ENCODE data around the gene ALX4.

Gene ALX4

GRCh38 chr11:44252999-44253602, 56.8 kb downstream of the ALX4 start:
- Histone ChIP-seq H3K9me3 (ENCODE audit: insufficient read depth, low read length, severe bottlenecking) (peaks cover 12% of the 10 kb centered on the region), H3K4me2 (ENCODE audit: insufficient read depth, low read length) (no peak overlapping the region), H3K4me1 (ENCODE audit: insufficient read depth, low read length) (no peaks in the 10 kb centered on the region), H4K20me1 (ENCODE audit: insufficient read depth, low read length) (no peaks in the 10 kb centered on the region), H3K36me3 (ENCODE audit: insufficient read depth, low read length) (no peaks in the 10 kb centered on the region), H3K27ac (ENCODE audit: low read length) (no peak overlapping the region), H3K27me3 (ENCODE audit: insufficient read depth, low read length, poor library complexity) (no peaks in the 10 kb centered on the region), H2AFZ (ENCODE audit: low read depth, low read length) (no peak overlapping the region), H3K4me3 (ENCODE audit: low read depth in 1 of 2, low read length in 2 of 2) (no peak overlapping the region), H3K79me2 (ENCODE audit: insufficient read depth, low read length) (no peaks in the 10 kb centered on the region), H3K9ac (ENCODE audit: low read depth, low read length) (no peak overlapping the region)
- ATAC-seq (ENCODE audit: insufficient read depth, low read depth) (no peak), DNase-seq (no peak)
- no peak for TF ChIP-seq EZH2 (IDR thresholded peaks at IDR 0.05; ENCODE audit: borderline replicate concordance, low read depth, low read length, severe bottlenecking)
- TF ChIP-seq, protein P1, sequence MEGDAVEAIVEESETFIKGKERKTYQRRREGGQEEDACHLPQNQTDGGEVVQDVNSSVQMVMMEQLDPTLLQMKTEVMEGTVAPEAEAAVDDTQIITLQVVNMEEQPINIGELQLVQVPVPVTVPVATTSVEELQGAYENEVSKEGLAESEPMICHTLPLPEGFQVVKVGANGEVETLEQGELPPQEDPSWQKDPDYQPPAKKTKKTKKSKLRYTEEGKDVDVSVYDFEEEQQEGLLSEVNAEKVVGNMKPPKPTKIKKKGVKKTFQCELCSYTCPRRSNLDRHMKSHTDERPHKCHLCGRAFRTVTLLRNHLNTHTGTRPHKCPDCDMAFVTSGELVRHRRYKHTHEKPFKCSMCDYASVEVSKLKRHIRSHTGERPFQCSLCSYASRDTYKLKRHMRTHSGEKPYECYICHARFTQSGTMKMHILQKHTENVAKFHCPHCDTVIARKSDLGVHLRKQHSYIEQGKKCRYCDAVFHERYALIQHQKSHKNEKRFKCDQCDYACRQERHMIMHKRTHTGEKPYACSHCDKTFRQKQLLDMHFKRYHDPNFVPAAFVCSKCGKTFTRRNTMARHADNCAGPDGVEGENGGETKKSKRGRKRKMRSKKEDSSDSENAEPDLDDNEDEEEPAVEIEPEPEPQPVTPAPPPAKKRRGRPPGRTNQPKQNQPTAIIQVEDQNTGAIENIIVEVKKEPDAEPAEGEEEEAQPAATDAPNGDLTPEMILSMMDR (IDR thresholded peaks at IDR 0.05; ENCODE audit: borderline replicate concordance, extremely low read depth, low read length, poor library complexity, severe bottlenecking): no peak

DNA sequence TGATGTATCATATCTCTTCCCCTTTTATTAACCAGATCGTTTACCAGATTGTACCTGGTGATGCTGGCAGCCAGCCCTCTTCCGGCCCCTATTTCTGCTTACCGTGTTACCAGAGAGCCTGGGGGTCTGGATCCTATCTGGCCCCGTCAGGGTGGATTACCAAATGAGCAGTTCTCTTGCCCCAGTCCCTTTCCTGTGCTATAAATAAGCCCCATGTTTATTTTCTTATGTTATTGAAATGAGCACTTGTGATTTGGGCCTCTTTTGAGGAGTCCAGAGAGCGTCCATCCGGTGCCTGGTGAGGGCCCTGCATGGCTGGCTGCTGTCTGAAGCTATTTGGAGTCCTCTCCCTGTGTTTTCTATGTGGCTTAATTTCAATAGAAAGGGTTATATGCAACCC, 59.5 kb downstream of the ALX4 start:
- H3K27ac ChIP-seq (ENCODE audit: low read length): no peak overlapping the region
- no peak overlapping the region for H2AFZ ChIP-seq (ENCODE audit: low read depth, low read length)
- no peak overlapping the region for H3K4me2 ChIP-seq (ENCODE audit: insufficient read depth, low read length)
- no peak overlapping the region for H3K9ac ChIP-seq (ENCODE audit: low read depth, low read length)
- H3K9me3 ChIP-seq (ENCODE audit: insufficient read depth, low read length, severe bottlenecking): peaks cover 12% of the 10 kb centered on the region
- ATAC-seq (ENCODE audit: insufficient read depth, low read depth): no peak
- TF ChIP-seq, protein P1 (IDR thresholded peaks at IDR 0.05; ENCODE audit: borderline replicate concordance, extremely low read depth, low read length, poor library complexity, severe bottlenecking): no peak
- TF ChIP-seq EZH2 (IDR thresholded peaks at IDR 0.05; ENCODE audit: borderline replicate concordance, low read depth, low read length, severe bottlenecking): no peak
- no peaks in the 10 kb centered on the region for H3K36me3 ChIP-seq (ENCODE audit: insufficient read depth, low read length)
- H3K4me3 ChIP-seq (ENCODE audit: low read depth in 1 of 2, low read length in 2 of 2): no peak overlapping the region
- H3K79me2 ChIP-seq (ENCODE audit: insufficient read depth, low read length): no peaks in the 10 kb centered on the region
- no peak for DNase-seq
- no peaks in the 10 kb centered on the region for H3K4me1 ChIP-seq (ENCODE audit: insufficient read depth, low read length)
- H4K20me1 ChIP-seq (ENCODE audit: insufficient read depth, low read length): no peaks in the 10 kb centered on the region
- no peaks in the 10 kb centered on the region for H3K27me3 ChIP-seq (ENCODE audit: insufficient read depth, low read length, poor library complexity)

GRCh38 chr11:44248109-44248508, 61.8 kb downstream of the ALX4 start:
- Histone ChIP-seq H4K20me1 (ENCODE audit: insufficient read depth, low read length) (no peaks in the 10 kb centered on the region), H3K9ac (ENCODE audit: low read depth, low read length) (no peak overlapping the region), H3K4me2 (ENCODE audit: insufficient read depth, low read length) (no peak overlapping the region), H3K79me2 (ENCODE audit: insufficient read depth, low read length) (no peaks in the 10 kb centered on the region), H3K27ac (ENCODE audit: low read length) (no peak overlapping the region), H2AFZ (ENCODE audit: low read depth, low read length) (no peak overlapping the region), H3K36me3 (ENCODE audit: insufficient read depth, low read length) (peaks cover 14% of the 10 kb centered on the region; the same call in 1 of the 2 replicates), H3K4me1 (ENCODE audit: insufficient read depth, low read length) (no peaks in the 10 kb centered on the region), H3K4me3 (ENCODE audit: low read depth in 1 of 2, low read length in 2 of 2) (no peak overlapping the region), H3K27me3 (ENCODE audit: insufficient read depth, low read length, poor library complexity) (no peaks in the 10 kb centered on the region), H3K9me3 (ENCODE audit: insufficient read depth, low read length, severe bottlenecking) (peaks cover 8% of the 10 kb centered on the region)
- DNase-seq (no peak), ATAC-seq (ENCODE audit: insufficient read depth, low read depth) (no peak)
- TF ChIP-seq EZH2 (IDR thresholded peaks at IDR 0.05; ENCODE audit: borderline replicate concordance, low read depth, low read length, severe bottlenecking): no peak
- TF ChIP-seq, protein P1 (IDR thresholded peaks at IDR 0.05; ENCODE audit: borderline replicate concordance, extremely low read depth, low read length, poor library complexity, severe bottlenecking): no peak

Data from DND-41 (cell line).